IMR-90 (cell line): Measurements from ENCODE around the gene SMIM36. TPM values are rescaled to one million over a fixed set of nuclear protein-coding genes. Genes with fewer than 3 reads are reported as not detected.

Experiments
- ATAC-seq: fragments of 200-7000 bp; cut with Tn5 transposase; 2 replicates; pipeline ENCODE4 v1.9.1; 2020; ENCODE audit warnings: low read depth, mild to moderate bottlenecking, moderate library complexity
- BruUV-seq: library from RNA; stranded (reverse); fragments of 400-500 nt; replicated peaks from 2 replicates; lab custom pipeline; 2021; lab: Mats Ljungman, UMichigan
- CTCF ChIA-PET: fragments of 300-600 bp; formaldehyde crosslinking; extraction: SDS; loops from one replicate; lab custom pipeline; 2021; ENCODE audit warnings: antibody characterized with exemption; lab: Yijun Ruan, JAX
- POLR2A ChIA-PET: fragments of 300-600 bp; sonication (Branson Sonifier 250); formaldehyde crosslinking; loops from one replicate; lab custom pipeline; 2022; ENCODE audit warnings: antibody characterized with exemption; ENCODE audit not compliant: unreplicated experiment; lab: Charles Lee
- DNase-seq: peaks from one replicate; pipeline ENCODE4 v3.0.0; 2013
- H2AFZ ChIP-seq: replicated peaks from 2 replicates; pipeline ENCODE3; 2013; ENCODE audit warnings: low read length, mild to moderate bottlenecking; ENCODE audit not compliant: poor library complexity
- H2AK5ac ChIP-seq: 2 replicates; pipeline ENCODE4 v1.6.1; 2013; ENCODE audit warnings: low read depth, low read length, inconsistent platforms
- H2AK9ac ChIP-seq: replicated peaks from 2 replicates; pipeline ENCODE3; 2013; ENCODE audit warnings: mild to moderate bottlenecking, low read depth, low read length, moderate library complexity; ENCODE audit not compliant: poor library complexity
- H2BK120ac ChIP-seq: 2 replicates; pipeline ENCODE4 v1.6.1; 2013; ENCODE audit warnings: low read depth, low read length, inconsistent platforms
- H2BK15ac ChIP-seq: 3 replicates; pipeline ENCODE4 v1.6.1; 2013; ENCODE audit warnings: low read depth, low read length, inconsistent platforms
- H2BK20ac ChIP-seq: 2 replicates; pipeline ENCODE4 v1.6.1; 2013; ENCODE audit warnings: low read depth, mild to moderate bottlenecking, inconsistent platforms, low read length, moderate library complexity
- H2BK5ac ChIP-seq: 2 replicates; pipeline ENCODE4 v1.6.1; 2013; ENCODE audit warnings: mild to moderate bottlenecking, low read depth, low read length, inconsistent platforms; ENCODE audit not compliant: poor library complexity, severe bottlenecking
- H3K14ac ChIP-seq: replicated peaks from 2 replicates; pipeline ENCODE4 v1.6.1; 2013; ENCODE audit warnings: low read depth, low read length, inconsistent platforms
- H3K18ac ChIP-seq: 2 replicates; pipeline ENCODE4 v1.6.1; 2013; ENCODE audit warnings: low read depth, low read length, control low read depth
- H3K23ac ChIP-seq: 2 replicates; pipeline ENCODE4 v1.6.1; 2013; ENCODE audit warnings: low read depth, low read length, inconsistent platforms
- H3K27ac ChIP-seq: 2 replicates; pipeline ENCODE4 v1.5.1; 2013; ENCODE audit warnings: mild to moderate bottlenecking, control low read depth, low read length; ENCODE audit not compliant: insufficient read depth
- H3K27me3 ChIP-seq: 2 replicates; pipeline ENCODE4 v1.6.1; 2013; ENCODE audit warnings: low read length; ENCODE audit not compliant: control insufficient read depth, insufficient read depth
- H3K36me3 ChIP-seq: 2 replicates; pipeline ENCODE4 v1.6.1; 2013; ENCODE audit warnings: low read length, mixed read lengths; ENCODE audit not compliant: control insufficient read depth, insufficient read depth
- H3K4ac ChIP-seq: 2 replicates; pipeline ENCODE4 v1.6.1; 2013; ENCODE audit warnings: low read depth, low read length, inconsistent platforms
- H3K4me1 ChIP-seq: 2 replicates; pipeline ENCODE4 v1.6.1; 2013; ENCODE audit warnings: low read length, mixed read lengths; ENCODE audit not compliant: control insufficient read depth, insufficient read depth
- H3K4me2 ChIP-seq: 2 replicates; pipeline ENCODE4 v1.6.1; 2013; ENCODE audit warnings: low read depth, mild to moderate bottlenecking, control low read depth, low read length, moderate library complexity
- H3K4me3 ChIP-seq: 2 replicates; pipeline ENCODE4 v1.5.1; 2013; ENCODE audit warnings: low read depth, mild to moderate bottlenecking, control low read depth, low read length, moderate library complexity; ENCODE audit not compliant: insufficient read depth
- H3K56ac ChIP-seq: 2 replicates; pipeline ENCODE4 v1.6.1; 2013; ENCODE audit warnings: low read length, inconsistent platforms; ENCODE audit not compliant: insufficient read depth; ENCODE audit errors: extremely low read depth
- H3K79me1 ChIP-seq, 2 experiments: 2 replicates each; pipeline ENCODE4 v1.6.1; 2013; ENCODE audit warnings: low read length in 2 of 2, inconsistent platforms in 1 of 2, low read depth in 1 of 2
- H3K9ac ChIP-seq: 2 replicates; pipeline ENCODE4 v1.6.1; 2013; ENCODE audit warnings: low read depth, low read length, control low read depth
- H3K9me1 ChIP-seq: 2 replicates; pipeline ENCODE4 v1.6.1; 2013; ENCODE audit warnings: low read length, inconsistent platforms; ENCODE audit not compliant: insufficient read depth
- H3K9me3 ChIP-seq: 2 replicates; pipeline ENCODE4 v1.6.1; 2013; ENCODE audit warnings: low read length; ENCODE audit not compliant: control insufficient read depth, insufficient read depth
- H4K20me1 ChIP-seq: 2 replicates; pipeline ENCODE4 v1.6.1; 2013; ENCODE audit warnings: low read length, inconsistent platforms; ENCODE audit not compliant: insufficient read depth
- H4K5ac ChIP-seq: 2 replicates; pipeline ENCODE4 v1.6.1; 2013; ENCODE audit warnings: mild to moderate bottlenecking, low read depth, low read length, control low read depth
- H4K8ac ChIP-seq, 2 experiments: 2 replicates each; pipeline ENCODE4 v1.6.1; 2013; ENCODE audit warnings: low read depth in 2 of 2, low read length in 2 of 2, control low read depth in 1 of 2, inconsistent platforms in 1 of 2
- H4K91ac ChIP-seq: 2 replicates; pipeline ENCODE4 v1.6.1; 2013; ENCODE audit warnings: low read depth, low read length, inconsistent platforms; ENCODE audit not compliant: insufficient read depth
- BHLHE40 ChIP-seq: fragments of 150-350 bp; IDR thresholded peaks from 2 replicates; pipeline ENCODE4 v1.6.1; 2016; ENCODE audit warnings: mild to moderate bottlenecking, low read depth, low read length
- CEBPB ChIP-seq: IDR thresholded peaks from 2 replicates; pipeline ENCODE4 v1.6.1; 2012; ENCODE audit warnings: low read depth, low read length, improper control_type of control experiment
- CHD1 ChIP-seq: IDR thresholded peaks from 2 replicates; pipeline ENCODE4 v1.6.1; 2012; ENCODE audit warnings: low read depth, low read length, improper control_type of control experiment
- FOS ChIP-seq: fragments of 150-350 bp; IDR thresholded peaks from 2 replicates; pipeline ENCODE4 v1.6.1; 2016; ENCODE audit warnings: low read depth, low read length
- MAFK ChIP-seq: IDR thresholded peaks from 2 replicates; pipeline ENCODE4 v1.6.1; 2012; ENCODE audit warnings: low read depth, low read length, improper control_type of control experiment
- MAZ ChIP-seq: IDR thresholded peaks from 2 replicates; pipeline ENCODE4 v1.6.1; 2012; ENCODE audit warnings: low read depth, mild to moderate bottlenecking, low read length, improper control_type of control experiment, moderate library complexity, borderline replicate concordance
- MXI1 ChIP-seq: IDR thresholded peaks from 2 replicates; pipeline ENCODE4 v1.6.1; 2012; ENCODE audit warnings: low read depth, mild to moderate bottlenecking, low read length, moderate library complexity, borderline replicate concordance
- NFE2L2 ChIP-seq: fragments of 150-350 bp; IDR thresholded peaks from 2 replicates; pipeline ENCODE4 v1.6.1; 2016; ENCODE audit warnings: low read depth, mild to moderate bottlenecking, low read length
- POLR2A ChIP-seq: IDR thresholded peaks from 2 replicates; pipeline ENCODE4 v1.6.1; 2012; ENCODE audit warnings: mild to moderate bottlenecking, low read depth, low read length
- RAD21 ChIP-seq: IDR thresholded peaks from 2 replicates; pipeline ENCODE4 v1.6.1; 2012; ENCODE audit warnings: low read length, improper control_type of control experiment
- RFX5 ChIP-seq: IDR thresholded peaks from 2 replicates; pipeline ENCODE4 v1.8.0; 2012; ENCODE audit warnings: low read depth, mild to moderate bottlenecking, low read length, moderate library complexity
- SMC3 ChIP-seq: fragments of 150-350 bp; IDR thresholded peaks from 2 replicates; pipeline ENCODE4 v1.6.1; 2016; ENCODE audit warnings: low read depth, mild to moderate bottlenecking, antibody characterized with exemption, low read length, moderate library complexity
- WGBS, 2 experiments: methylation state at CpG; one replicate each; pipeline versions ENCODE4 v1.1.5 to v1.1.7; 2013; ENCODE audit warnings: missing lambda C conversion rate in 2 of 2; ENCODE audit not compliant: insufficient read length in 1 of 2; ENCODE audit errors: extremely low coverage in 2 of 2; 5-methylcytosine and 5-hydroxymethylcytosine counted together
- dilution Hi-C: fragments of 300-500 bp; cut with HindIII; formaldehyde crosslinking; loops from one replicate; pipeline ENCODE4 v1.14.3; 2018; ENCODE audit warnings: low sequenced_read_pairs; ENCODE audit not compliant: unreplicated experiment
- in situ Hi-C: fragments of 300-500 bp; cut with MboI; formaldehyde crosslinking; loops from 3 replicates; pipeline ENCODE4 v1.14.3; 2019; ENCODE audit warnings: low sequenced_read_pairs, inconsistent platforms, mixed read lengths
- intact Hi-C: fragments of 100-400 bp; cut with micrococcal nuclease; formaldehyde crosslinking; loops from 2 replicates; pipeline ENCODE4 v1.10.0; 2022
- polyA plus RNA-seq, 3 experiments: library from polyadenylated mRNA; depleted of rRNA; stranded (reverse); fragments of >200 nt; gene quantifications; 2 replicates each; pipeline ENCODE4 v1.2.3, GENCODE V29; 2012; ENCODE audit warnings: low replicate concordance in 1 of 3
- total RNA-seq: library from RNA; depleted of rRNA; stranded (reverse); fragments of >200 nt; gene quantifications from 2 replicates; pipeline ENCODE4 v1.2.3, GENCODE V29; 2012
- TF ChIP-seq, protein P1 (sequence below): fragments of 150-350 bp; IDR thresholded peaks from 2 replicates; pipeline ENCODE4 v1.6.1; 2017; ENCODE audit warnings: mild to moderate bottlenecking, antibody characterized with exemption, low read length, low read depth
- TF ChIP-seq, protein P2 (sequence below): fragments of 150-350 bp; IDR thresholded peaks from 2 replicates; pipeline ENCODE4 v1.6.1; 2016; ENCODE audit warnings: low read depth, mild to moderate bottlenecking, low read length, moderate library complexity, borderline replicate concordance

Gene SMIM36
- total and polyA plus RNA-seq, 2 of the 4 experiments (the other 2 are of a cell fraction), result not detected

- intact Hi-C loops, result loop anchor here (5.0 kb wide), 1 partner anchor 33 kb away; no protein-coding TSS in a partner anchor
- Histone ChIP-seq H3K4me2 (no peak overlapping the region), H3K79me1 (no peaks in the 10 kb centered on the region), H2BK20ac (no peak overlapping the region), H3K4me1 (peaks cover 2% of the 10 kb centered on the region; the same call in 1 of the 2 replicates), H4K5ac (no peak overlapping the region), H3K56ac (no peak overlapping the region), H2AK9ac (no peak overlapping the region), H3K36me3 (no peaks in the 10 kb centered on the region), H3K9me3 (no peaks in the 10 kb centered on the region), H2AFZ (no peak overlapping the region), H3K9me1 (no peaks in the 10 kb centered on the region), H3K18ac (no peak overlapping the region), H3K4me3 (no peak overlapping the region), H2BK5ac (no peak overlapping the region), H3K23ac (no peak overlapping the region), H4K91ac (no peak overlapping the region), H2BK120ac (no peak overlapping the region), H2AK5ac (no peak overlapping the region), H3K9ac (no peak overlapping the region), H2BK15ac (no peak overlapping the region), H3K14ac (no peak overlapping the region), H3K27me3 (peaks cover 2% of the 10 kb centered on the region; the same call in 1 of the 2 replicates), H3K4ac (no peak overlapping the region), H4K20me1 (no peaks in the 10 kb centered on the region), H3K27ac (no peak overlapping the region), H4K8ac (no peak overlapping the region)
- ATAC-seq (no peak), DNase-seq (no peak)
- WGBS, 2 experiments, result no CpG with 5 or more reads among the region's 3 CpGs
- POLR2A ChIA-PET, result no interaction called here
- BruUV-seq, result no TSS peak
- dilution Hi-C loops, result no loop called here
- TF ChIP-seq CHD1 (no peak), CEBPB (no peak), RFX5 (no peak), SMC3 (no peak), BHLHE40 (no peak), MXI1 (no peak), POLR2A (no peak), RAD21 (no peak), NFE2L2 (no peak), MAZ (no peak), MAFK (no peak), FOS (no peak)
- TF ChIP-seq, protein P1, sequence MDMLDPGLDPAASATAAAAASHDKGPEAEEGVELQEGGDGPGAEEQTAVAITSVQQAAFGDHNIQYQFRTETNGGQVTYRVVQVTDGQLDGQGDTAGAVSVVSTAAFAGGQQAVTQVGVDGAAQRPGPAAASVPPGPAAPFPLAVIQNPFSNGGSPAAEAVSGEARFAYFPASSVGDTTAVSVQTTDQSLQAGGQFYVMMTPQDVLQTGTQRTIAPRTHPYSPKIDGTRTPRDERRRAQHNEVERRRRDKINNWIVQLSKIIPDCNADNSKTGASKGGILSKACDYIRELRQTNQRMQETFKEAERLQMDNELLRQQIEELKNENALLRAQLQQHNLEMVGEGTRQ, result no peak
- TF ChIP-seq, protein P2, sequence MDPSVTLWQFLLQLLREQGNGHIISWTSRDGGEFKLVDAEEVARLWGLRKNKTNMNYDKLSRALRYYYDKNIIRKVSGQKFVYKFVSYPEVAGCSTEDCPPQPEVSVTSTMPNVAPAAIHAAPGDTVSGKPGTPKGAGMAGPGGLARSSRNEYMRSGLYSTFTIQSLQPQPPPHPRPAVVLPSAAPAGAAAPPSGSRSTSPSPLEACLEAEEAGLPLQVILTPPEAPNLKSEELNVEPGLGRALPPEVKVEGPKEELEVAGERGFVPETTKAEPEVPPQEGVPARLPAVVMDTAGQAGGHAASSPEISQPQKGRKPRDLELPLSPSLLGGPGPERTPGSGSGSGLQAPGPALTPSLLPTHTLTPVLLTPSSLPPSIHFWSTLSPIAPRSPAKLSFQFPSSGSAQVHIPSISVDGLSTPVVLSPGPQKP, result no peak
- in situ Hi-C loops, result no loop called here
- CTCF ChIA-PET, result no interaction called here
Measured at GRCh38 chr17:55495239-55495638, 16.0 kb downstream of the SMIM36 start.
